OCI-LY3 (cell line): ENCODE results near the gene EHHADH.

Experiments used
- H2AFZ ChIP-seq: fragments of 200-600, 300-600 bp; shearing (Covaris generic); 2 replicates; pipeline ENCODE4 v1.6.0; 2014; ENCODE audit warnings: antibody characterized with exemption, low read depth, low read length
- H3K27ac ChIP-seq: fragments of 200-600, 300-600 bp; sonication (generic); 2 replicates; pipeline ENCODE4 v1.5.1; 2014; ENCODE audit warnings: mild to moderate bottlenecking, low read length, moderate library complexity, mixed read lengths
- H3K27me3 ChIP-seq: fragments of 200-600, 300-600 bp; sonication (generic); 2 replicates; pipeline ENCODE4 v1.6.1; 2014; ENCODE audit warnings: low read depth, low read length, mixed read lengths
- H3K36me3 ChIP-seq: fragments of 200-600, 300-600 bp; sonication (generic); replicated peaks from 2 replicates; pipeline ENCODE3; 2014; ENCODE audit warnings: low read depth, low read length, mixed read lengths
- H3K4me1 ChIP-seq: fragments of 300-600, 200-600 bp; sonication (generic); 2 replicates; pipeline ENCODE4 v1.6.1; 2014; ENCODE audit warnings: low read length, mixed read lengths
- H3K4me2 ChIP-seq: fragments of 200-600, 300-600 bp; sonication (generic); 2 replicates; pipeline ENCODE4 v1.6.1; 2014; ENCODE audit warnings: low read length, mixed read lengths
- H3K4me3 ChIP-seq: fragments of 300-600, 200-600 bp; sonication (generic); 2 replicates; pipeline ENCODE4 v1.5.1; 2014; ENCODE audit warnings: antibody characterized with exemption, mild to moderate bottlenecking, low read length, moderate library complexity
- H3K79me2 ChIP-seq: fragments of 300-600, 200-600 bp; shearing (Covaris generic); 2 replicates; pipeline ENCODE4 v1.6.1; 2014; ENCODE audit warnings: mild to moderate bottlenecking, low read length, mixed read lengths
- H3K9ac ChIP-seq: fragments of 300-600, 200-600 bp; shearing (Covaris generic); 2 replicates; pipeline ENCODE4 v1.6.0; 2014; ENCODE audit warnings: mild to moderate bottlenecking, low read length, moderate library complexity
- H3K9me3 ChIP-seq: fragments of 200-600, 300-600 bp; shearing (Covaris generic); 2 replicates; pipeline ENCODE4 v1.6.1; 2014; ENCODE audit warnings: low read length, mixed read lengths; ENCODE audit not compliant: insufficient read depth
- H4K20me1 ChIP-seq: fragments of 200-600, 300-600 bp; sonication (generic); 2 replicates; pipeline ENCODE4 v1.6.1; 2016; ENCODE audit warnings: low read length, mixed read lengths; ENCODE audit not compliant: insufficient read depth
- CTCF ChIP-seq: fragments of 200-600, 300-600 bp; sonication (generic); IDR thresholded peaks from 2 replicates; pipeline ENCODE4 v1.5.1; 2014; ENCODE audit warnings: antibody characterized with exemption, low read length, low read depth
- EZH2phosphoT487 ChIP-seq: fragments of 200-600 bp; shearing (Covaris generic); IDR thresholded peaks from 2 replicates; pipeline ENCODE4 v1.6.1; 2018; ENCODE audit warnings: antibody characterized with exemption, mixed run types, low read depth

Gene EHHADH

GRCh38 chr3:185216607-185216958 lies 37.3 kb downstream of the EHHADH start:
- no peaks in the 10 kb centered on the region for H3K9me3 ChIP-seq
- peak overlapping the region; percentile 60 for H3K4me3 ChIP-seq
- no peak overlapping the region for H3K9ac ChIP-seq
- no peak overlapping the region for H3K27ac ChIP-seq
- TF ChIP-seq EZH2phosphoT487: no peak
- no peak for TF ChIP-seq CTCF
- H2AFZ ChIP-seq: peak overlapping the region; percentile 70
- H3K79me2 ChIP-seq: no peaks in the 10 kb centered on the region
- 0 out of 2 replicates have a peak, but pooled peaks cover 2% of the 10 kb centered on the region for H3K27me3 ChIP-seq
- H3K4me1 ChIP-seq: 0 out of 2 replicates have a peak, but pooled peaks cover 3% of the 10 kb centered on the region
- no peaks in the 10 kb centered on the region for H4K20me1 ChIP-seq
- H3K36me3 ChIP-seq: no peaks in the 10 kb centered on the region
- H3K4me2 ChIP-seq: peak overlapping the region; percentile 58

- H3K27ac ChIP-seq: no peak overlapping the region
- 0 out of 2 replicates have a peak, but pooled peaks cover 2% of the 10 kb centered on the region for H3K27me3 ChIP-seq
- peak overlapping the region; percentile 70 for H2AFZ ChIP-seq
- H4K20me1 ChIP-seq: no peaks in the 10 kb centered on the region
- H3K4me3 ChIP-seq: peak overlapping the region; percentile 60
- no peak overlapping the region for H3K9ac ChIP-seq
- H3K9me3 ChIP-seq: no peaks in the 10 kb centered on the region
- 0 out of 2 replicates have a peak, but pooled peaks cover 3% of the 10 kb centered on the region for H3K4me1 ChIP-seq
- H3K79me2 ChIP-seq: no peaks in the 10 kb centered on the region
- peak; percentile 64 for TF ChIP-seq CTCF
- TF ChIP-seq EZH2phosphoT487: no peak
- peak overlapping the region; percentile 58 for H3K4me2 ChIP-seq
- H3K36me3 ChIP-seq: no peaks in the 10 kb centered on the region
These were observed 37.8 kb downstream of the EHHADH start for GRCh38 chr3:185215873-185216606.

GRCh38 chr3:185212559-185212958 lies 41.3 kb downstream of the EHHADH start:
- peaks cover 17% of the 10 kb centered on the region for H3K4me1 ChIP-seq
- no peak overlapping the region for H3K9ac ChIP-seq
- H3K4me2 ChIP-seq: no peak overlapping the region
- TF ChIP-seq EZH2phosphoT487: no peak
- TF ChIP-seq CTCF: no peak
- H3K9me3 ChIP-seq: no peaks in the 10 kb centered on the region
- no peak overlapping the region for H3K27ac ChIP-seq
- H4K20me1 ChIP-seq: no peaks in the 10 kb centered on the region
- H3K36me3 ChIP-seq: no peaks in the 10 kb centered on the region
- H3K4me3 ChIP-seq: no peak overlapping the region
- H2AFZ ChIP-seq: no peak overlapping the region
- H3K27me3 ChIP-seq: 0 out of 2 replicates have a peak, but pooled peaks cover 2% of the 10 kb centered on the region
- H3K79me2 ChIP-seq: no peaks in the 10 kb centered on the region

- Histone ChIP-seq H3K36me3 (no peaks in the 10 kb centered on the region), H3K4me2 (no peak overlapping the region), H3K79me2 (no peaks in the 10 kb centered on the region), H3K4me3 (no peak overlapping the region), H3K27me3 (0 out of 2 replicates have a peak, but pooled peaks cover 2% of the 10 kb centered on the region), H2AFZ (no peak overlapping the region), H3K9me3 (no peaks in the 10 kb centered on the region), H3K9ac (no peak overlapping the region), H4K20me1 (no peaks in the 10 kb centered on the region), H3K27ac (no peak overlapping the region), H3K4me1 (peaks cover 21% of the 10 kb centered on the region)
- TF ChIP-seq CTCF: no peak
- TF ChIP-seq EZH2phosphoT487: no peak
These were observed 41.8 kb downstream of the EHHADH start for GRCh38 chr3:185212086-185212485.
